ENCODE measurements around the gene HAL. TPM values are rescaled to one million over a fixed set of nuclear protein-coding genes. Genes with fewer than 3 reads are reported as not detected.

HAL gene
- total and polyA plus RNA-seq, 2 of the 13 experiments (the other 11 are each of a cell fraction or from before 2014, with no cell fraction given): 0.89 to 37.8 TPM

DNA sequence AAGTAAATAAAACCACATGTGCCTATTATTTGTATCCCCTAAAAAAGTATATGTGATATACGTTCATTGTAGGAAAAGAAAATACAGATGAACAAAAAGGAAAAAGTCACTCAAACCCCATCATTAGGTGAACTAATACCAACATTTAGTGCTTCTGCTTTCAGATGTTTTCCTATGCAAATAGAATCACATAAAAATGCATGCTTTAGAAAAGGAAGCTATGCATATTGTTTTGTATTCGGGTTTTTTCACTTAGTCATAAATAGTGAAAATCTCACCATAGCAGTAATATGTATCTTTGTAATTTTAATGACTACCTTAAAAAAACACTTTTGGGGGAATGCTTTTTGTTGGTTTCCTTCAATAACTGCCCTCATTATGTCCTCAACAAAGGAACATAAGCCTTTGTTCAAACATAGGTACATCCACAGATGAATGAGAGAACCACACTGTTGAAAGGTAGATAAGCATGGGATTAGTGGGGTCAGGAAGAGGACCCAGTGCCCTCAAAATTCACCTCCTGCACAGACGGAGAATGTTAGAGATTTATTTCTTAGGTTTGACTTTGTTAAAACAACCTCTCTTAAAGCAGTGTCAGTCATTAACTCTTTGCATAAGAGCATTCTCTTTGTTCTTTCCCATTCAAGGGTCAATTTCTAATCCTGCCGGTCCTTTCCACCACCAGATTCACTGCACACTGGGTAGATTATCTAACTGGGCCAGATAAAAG is 46.5 kb downstream of the HAL start (continued):
- TF ChIP-seq, protein P1, sequence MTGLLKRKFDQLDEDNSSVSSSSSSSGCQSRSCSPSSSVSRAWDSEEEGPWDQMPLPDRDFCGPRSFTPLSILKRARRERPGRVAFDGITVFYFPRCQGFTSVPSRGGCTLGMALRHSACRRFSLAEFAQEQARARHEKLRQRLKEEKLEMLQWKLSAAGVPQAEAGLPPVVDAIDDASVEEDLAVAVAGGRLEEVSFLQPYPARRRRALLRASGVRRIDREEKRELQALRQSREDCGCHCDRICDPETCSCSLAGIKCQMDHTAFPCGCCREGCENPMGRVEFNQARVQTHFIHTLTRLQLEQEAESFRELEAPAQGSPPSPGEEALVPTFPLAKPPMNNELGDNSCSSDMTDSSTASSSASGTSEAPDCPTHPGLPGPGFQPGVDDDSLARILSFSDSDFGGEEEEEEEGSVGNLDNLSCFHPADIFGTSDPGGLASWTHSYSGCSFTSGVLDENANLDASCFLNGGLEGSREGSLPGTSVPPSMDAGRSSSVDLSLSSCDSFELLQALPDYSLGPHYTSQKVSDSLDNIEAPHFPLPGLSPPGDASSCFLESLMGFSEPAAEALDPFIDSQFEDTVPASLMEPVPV (CRISPR knock-in tag; IDR thresholded peaks at IDR 0.05): no peak
- TF ChIP-seq SMAD1 (CRISPR knock-in tag; IDR thresholded peaks at IDR 0.05; ENCODE audit: borderline replicate concordance, low read depth) (no peak), SATB2 (CRISPR knock-in tag; IDR thresholded peaks at IDR 0.05) (no peak), ZNF652 (CRISPR knock-in tag; IDR thresholded peaks at IDR 0.05; ENCODE audit: borderline replicate concordance, low read depth) (peak; percentile 88; the same call in 1 of the 2 replicates), NR2F2 (IDR thresholded peaks at IDR 0.05; ENCODE audit: borderline replicate concordance, low read depth) (peak; percentile 98), CEBPG (CRISPR knock-in tag; IDR thresholded peaks at IDR 0.05) (peak; percentile 33; the same call in 1 of the 2 replicates), RAD21 (CRISPR knock-in tag; IDR thresholded peaks at IDR 0.05) (no peak), SP4 (CRISPR knock-in tag; IDR thresholded peaks at IDR 0.05) (no peak), NR2F6 (IDR thresholded peaks at IDR 0.05) (peak; percentile 98), NR2F6 (CRISPR knock-in tag; IDR thresholded peaks at IDR 0.05) (peak; percentile 94), ZFP90 (CRISPR knock-in tag; IDR thresholded peaks at IDR 0.05; ENCODE audit: borderline replicate concordance) (0 out of 2 replicates have a peak, but pooled peaks have one; percentile 39)
- TF ChIP-seq, protein P2, sequence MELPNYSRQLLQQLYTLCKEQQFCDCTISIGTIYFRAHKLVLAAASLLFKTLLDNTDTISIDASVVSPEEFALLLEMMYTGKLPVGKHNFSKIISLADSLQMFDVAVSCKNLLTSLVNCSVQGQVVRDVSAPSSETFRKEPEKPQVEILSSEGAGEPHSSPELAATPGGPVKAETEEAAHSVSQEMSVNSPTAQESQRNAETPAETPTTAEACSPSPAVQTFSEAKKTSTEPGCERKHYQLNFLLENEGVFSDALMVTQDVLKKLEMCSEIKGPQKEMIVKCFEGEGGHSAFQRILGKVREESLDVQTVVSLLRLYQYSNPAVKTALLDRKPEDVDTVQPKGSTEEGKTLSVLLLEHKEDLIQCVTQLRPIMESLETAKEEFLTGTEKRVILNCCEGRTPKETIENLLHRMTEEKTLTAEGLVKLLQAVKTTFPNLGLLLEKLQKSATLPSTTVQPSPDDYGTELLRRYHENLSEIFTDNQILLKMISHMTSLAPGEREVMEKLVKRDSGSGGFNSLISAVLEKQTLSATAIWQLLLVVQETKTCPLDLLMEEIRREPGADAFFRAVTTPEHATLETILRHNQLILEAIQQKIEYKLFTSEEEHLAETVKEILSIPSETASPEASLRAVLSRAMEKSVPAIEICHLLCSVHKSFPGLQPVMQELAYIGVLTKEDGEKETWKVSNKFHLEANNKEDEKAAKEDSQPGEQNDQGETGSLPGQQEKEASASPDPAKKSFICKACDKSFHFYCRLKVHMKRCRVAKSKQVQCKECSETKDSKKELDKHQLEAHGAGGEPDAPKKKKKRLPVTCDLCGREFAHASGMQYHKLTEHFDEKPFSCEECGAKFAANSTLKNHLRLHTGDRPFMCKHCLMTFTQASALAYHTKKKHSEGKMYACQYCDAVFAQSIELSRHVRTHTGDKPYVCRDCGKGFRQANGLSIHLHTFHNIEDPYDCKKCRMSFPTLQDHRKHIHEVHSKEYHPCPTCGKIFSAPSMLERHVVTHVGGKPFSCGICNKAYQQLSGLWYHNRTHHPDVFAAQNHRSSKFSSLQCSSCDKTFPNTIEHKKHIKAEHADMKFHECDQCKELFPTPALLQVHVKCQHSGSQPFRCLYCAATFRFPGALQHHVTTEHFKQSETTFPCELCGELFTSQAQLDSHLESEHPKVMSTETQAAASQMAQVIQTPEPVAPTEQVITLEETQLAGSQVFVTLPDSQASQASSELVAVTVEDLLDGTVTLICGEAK (IDR thresholded peaks at IDR 0.05): no peak
- TF ChIP-seq, protein P2 (CRISPR knock-in tag; IDR thresholded peaks at IDR 0.05): no peak
- TF ChIP-seq, protein P3, sequence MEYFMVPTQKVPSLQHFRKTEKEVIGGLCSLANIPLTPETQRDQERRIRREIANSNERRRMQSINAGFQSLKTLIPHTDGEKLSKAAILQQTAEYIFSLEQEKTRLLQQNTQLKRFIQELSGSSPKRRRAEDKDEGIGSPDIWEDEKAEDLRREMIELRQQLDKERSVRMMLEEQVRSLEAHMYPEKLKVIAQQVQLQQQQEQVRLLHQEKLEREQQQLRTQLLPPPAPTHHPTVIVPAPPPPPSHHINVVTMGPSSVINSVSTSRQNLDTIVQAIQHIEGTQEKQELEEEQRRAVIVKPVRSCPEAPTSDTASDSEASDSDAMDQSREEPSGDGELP (IDR thresholded peaks at IDR 0.05; ENCODE audit: borderline replicate concordance, low read depth): peak; percentile 59; the same call in 1 of the 2 replicates
- TF ChIP-seq, protein P4, sequence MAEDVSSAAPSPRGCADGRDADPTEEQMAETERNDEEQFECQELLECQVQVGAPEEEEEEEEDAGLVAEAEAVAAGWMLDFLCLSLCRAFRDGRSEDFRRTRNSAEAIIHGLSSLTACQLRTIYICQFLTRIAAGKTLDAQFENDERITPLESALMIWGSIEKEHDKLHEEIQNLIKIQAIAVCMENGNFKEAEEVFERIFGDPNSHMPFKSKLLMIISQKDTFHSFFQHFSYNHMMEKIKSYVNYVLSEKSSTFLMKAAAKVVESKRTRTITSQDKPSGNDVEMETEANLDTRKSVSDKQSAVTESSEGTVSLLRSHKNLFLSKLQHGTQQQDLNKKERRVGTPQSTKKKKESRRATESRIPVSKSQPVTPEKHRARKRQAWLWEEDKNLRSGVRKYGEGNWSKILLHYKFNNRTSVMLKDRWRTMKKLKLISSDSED (CRISPR knock-in tag; IDR thresholded peaks at IDR 0.05): no peak
